Prostate gland (tissue), 2 donors: ENCODE data around the gene MDH2. TPM values are rescaled to one million over a fixed set of nuclear protein-coding genes. Genes with fewer than 3 reads are reported as not detected.

ENCODE experiments used
- DNase-seq: peaks from one replicate; pipeline ENCODE4 v3.0.0-alpha.2; 2019; ENCODE audit warnings: low spot score
- H3K27ac ChIP-seq, 2 donors: fragments of 200-600 bp; sonication (generic); 2 replicates each; pipeline ENCODE4 v1.5.1; 2017 to 2019
- H3K27me3 ChIP-seq: fragments of 200-600 bp; sonication (generic); replicated peaks from 2 replicates; pipeline ENCODE4 v1.5.1; 2019; ENCODE audit not compliant: insufficient read depth
- H3K36me3 ChIP-seq, 2 donors: fragments of 200-600 bp; sonication (generic); 1 replicate in 1 of 2; 2 replicates in 1 of 2; pipeline versions ENCODE4 v1.5.1 to v1.8.1; 2017 to 2019
- H3K4me1 ChIP-seq: fragments of 200-600 bp; sonication (generic); replicated peaks from 2 replicates; pipeline ENCODE4 v1.5.1; 2019
- H3K4me3 ChIP-seq, 2 donors: fragments of 200-600 bp; sonication (generic); 2 replicates each; pipeline ENCODE4 v1.5.1; 2017 to 2019
- H3K9me3 ChIP-seq: fragments of 200-600 bp; sonication (generic); 2 replicates; pipeline ENCODE4 v1.5.1; 2017
- POLR2A ChIP-seq: fragments of 450-650 bp; IDR thresholded peaks from one replicate; pipeline ENCODE4 v1.6.1; 2016; ENCODE audit warnings: antibody characterized with exemption, mild to moderate bottlenecking
- POLR2AphosphoS5 ChIP-seq: sonication (generic); formaldehyde crosslinking; IDR thresholded peaks from one replicate; pipeline ENCODE4 v1.6.1; 2017; ENCODE audit warnings: antibody characterized with exemption
- WGBS: methylation state at CpG from one replicate; pipeline ENCODE4 v1.1.5; 2018; 5-methylcytosine and 5-hydroxymethylcytosine counted together
- intact Hi-C: fragments of 100-400 bp; cut with DNase I; formaldehyde crosslinking; loops from one replicate; pipeline ENCODE4 v1.14.2; 2022
- total RNA-seq, 2 donors: library from RNA; depleted of rRNA; stranded (reverse); fragments of >200 nt; gene quantifications; one replicate each; pipeline ENCODE4 v1.1.0, GENCODE V29; 2016
- TF ChIP-seq, protein P1 (sequence below), 4 experiments: fragments of 200-600 bp in 2 of 4; fragments of 450-650 bp in 2 of 4; sonication (generic) in 2 of 4; IDR thresholded peaks; 1 replicate in 3 of 4; 2 replicates in 1 of 4; pipeline ENCODE4 v1.5.1; 2016 to 2019; ENCODE audit warnings: antibody characterized with exemption in 4 of 4, mild to moderate bottlenecking in 2 of 4, moderate library complexity in 2 of 4

Gene MDH2
- total RNA-seq, 2 donors from 2014 or later: 116 to 117 TPM

DNA sequence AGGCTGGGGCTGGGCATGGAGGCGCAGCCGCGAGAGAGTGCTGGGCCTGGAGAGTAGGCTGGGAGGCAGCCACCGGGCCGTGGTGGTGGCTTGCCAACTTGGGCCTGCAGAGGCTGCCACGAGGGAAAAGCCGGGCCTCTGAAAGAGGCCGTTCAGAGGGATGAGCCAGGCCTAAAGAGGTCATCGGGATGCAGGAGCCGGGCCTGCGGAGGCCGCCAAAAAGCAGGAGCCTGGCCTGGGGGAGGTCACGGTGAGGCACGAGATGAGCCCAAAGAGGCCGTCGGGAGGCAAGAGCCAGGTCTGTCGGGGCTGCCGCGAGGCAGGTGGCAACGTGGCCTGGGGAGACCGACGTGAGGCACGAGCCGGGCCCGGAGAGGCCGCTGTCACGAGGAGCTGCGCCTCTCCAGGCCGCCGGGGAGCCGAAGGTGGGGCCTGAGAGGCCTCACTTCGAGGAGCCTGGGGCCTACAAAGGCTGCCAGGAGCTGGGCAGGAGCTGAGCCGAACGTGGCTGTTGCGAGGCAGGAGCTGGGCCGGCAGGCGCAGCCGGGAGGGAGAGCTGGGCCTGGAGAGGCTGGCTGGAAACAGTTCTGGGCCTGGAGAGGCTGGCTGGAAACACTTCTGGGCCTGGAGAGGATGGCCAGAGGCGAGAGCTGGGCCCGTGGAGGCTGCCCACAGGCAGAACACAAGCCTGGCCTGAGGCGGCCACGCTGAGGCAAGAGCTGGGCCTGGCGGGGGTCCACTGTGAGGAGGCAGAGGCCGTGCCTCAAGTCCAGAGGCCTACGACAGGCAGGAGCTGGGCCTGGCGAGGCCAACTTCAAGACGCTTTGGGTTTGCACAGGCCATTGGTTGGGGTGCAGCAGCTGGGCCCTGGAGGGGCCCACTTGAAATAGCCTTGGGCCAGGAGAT lies 24.6 kb downstream of the MDH2 start:
- Histone ChIP-seq H3K4me1 (peaks cover 8% of the 10 kb centered on the region), H3K9me3 (no peaks in the 10 kb centered on the region), H3K36me3 (no peaks in the 10 kb centered on the region), H3K4me3 (no peak overlapping the region), H3K27ac (no peak overlapping the region), H3K27me3 (no peaks in the 10 kb centered on the region)
- TF ChIP-seq POLR2AphosphoS5: no peak
- TF ChIP-seq, protein P1, sequence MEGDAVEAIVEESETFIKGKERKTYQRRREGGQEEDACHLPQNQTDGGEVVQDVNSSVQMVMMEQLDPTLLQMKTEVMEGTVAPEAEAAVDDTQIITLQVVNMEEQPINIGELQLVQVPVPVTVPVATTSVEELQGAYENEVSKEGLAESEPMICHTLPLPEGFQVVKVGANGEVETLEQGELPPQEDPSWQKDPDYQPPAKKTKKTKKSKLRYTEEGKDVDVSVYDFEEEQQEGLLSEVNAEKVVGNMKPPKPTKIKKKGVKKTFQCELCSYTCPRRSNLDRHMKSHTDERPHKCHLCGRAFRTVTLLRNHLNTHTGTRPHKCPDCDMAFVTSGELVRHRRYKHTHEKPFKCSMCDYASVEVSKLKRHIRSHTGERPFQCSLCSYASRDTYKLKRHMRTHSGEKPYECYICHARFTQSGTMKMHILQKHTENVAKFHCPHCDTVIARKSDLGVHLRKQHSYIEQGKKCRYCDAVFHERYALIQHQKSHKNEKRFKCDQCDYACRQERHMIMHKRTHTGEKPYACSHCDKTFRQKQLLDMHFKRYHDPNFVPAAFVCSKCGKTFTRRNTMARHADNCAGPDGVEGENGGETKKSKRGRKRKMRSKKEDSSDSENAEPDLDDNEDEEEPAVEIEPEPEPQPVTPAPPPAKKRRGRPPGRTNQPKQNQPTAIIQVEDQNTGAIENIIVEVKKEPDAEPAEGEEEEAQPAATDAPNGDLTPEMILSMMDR (IDR thresholded peaks at IDR 0.05): no peak
- no peak for TF ChIP-seq POLR2A
- no peak for DNase-seq
- intact Hi-C loops: no loop called here
- WGBS: 93% methylated on average over 47 of the region's 47 CpGs

DNA sequence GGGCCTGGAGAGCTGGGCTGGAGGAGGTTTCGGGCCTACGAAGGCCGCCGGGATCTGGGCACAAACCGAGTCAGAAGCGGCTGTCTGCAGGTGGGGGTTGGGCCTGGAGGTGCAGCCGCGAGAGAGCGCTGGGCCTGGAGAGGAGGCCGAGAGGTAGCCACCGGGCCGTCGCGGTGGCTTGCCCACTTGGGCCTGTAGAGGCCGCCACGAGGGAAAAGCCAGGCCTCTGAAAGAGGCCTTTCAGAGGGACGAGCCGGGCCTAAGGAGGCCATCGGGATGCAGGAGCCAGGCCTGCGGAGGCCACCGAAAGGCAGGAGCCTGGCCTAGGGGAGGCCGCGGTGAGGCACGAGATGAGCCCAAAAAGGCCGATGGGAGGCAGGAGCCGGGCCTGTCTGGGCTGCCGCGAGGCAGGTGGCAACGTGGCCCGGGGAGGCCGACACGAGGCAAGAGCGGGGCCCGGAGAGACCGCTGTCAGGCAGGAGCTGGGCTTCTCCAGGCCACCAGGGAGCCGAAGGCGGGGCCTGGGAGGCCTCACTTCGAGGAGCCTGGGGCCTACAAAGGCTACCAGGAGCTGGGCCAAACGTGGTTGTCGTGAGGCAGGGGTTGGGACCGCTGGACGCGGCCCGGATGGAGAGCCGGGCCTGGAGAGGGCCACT lies 25.6 kb downstream of the MDH2 start:
- Histone ChIP-seq H3K36me3 (no peaks in the 10 kb centered on the region), H3K9me3 (no peaks in the 10 kb centered on the region), H3K4me3 (no peak overlapping the region), H3K27me3 (no peaks in the 10 kb centered on the region), H3K4me1 (peaks cover 8% of the 10 kb centered on the region), H3K27ac (no peak overlapping the region)
- 95% methylated on average over 45 of the region's 45 CpGs for WGBS
- TF ChIP-seq, protein P1 (IDR thresholded peaks at IDR 0.05): no peak
- no peak for TF ChIP-seq POLR2A
- TF ChIP-seq POLR2AphosphoS5: no peak
- DNase-seq: no peak
- intact Hi-C loops: no loop called here

DNA sequence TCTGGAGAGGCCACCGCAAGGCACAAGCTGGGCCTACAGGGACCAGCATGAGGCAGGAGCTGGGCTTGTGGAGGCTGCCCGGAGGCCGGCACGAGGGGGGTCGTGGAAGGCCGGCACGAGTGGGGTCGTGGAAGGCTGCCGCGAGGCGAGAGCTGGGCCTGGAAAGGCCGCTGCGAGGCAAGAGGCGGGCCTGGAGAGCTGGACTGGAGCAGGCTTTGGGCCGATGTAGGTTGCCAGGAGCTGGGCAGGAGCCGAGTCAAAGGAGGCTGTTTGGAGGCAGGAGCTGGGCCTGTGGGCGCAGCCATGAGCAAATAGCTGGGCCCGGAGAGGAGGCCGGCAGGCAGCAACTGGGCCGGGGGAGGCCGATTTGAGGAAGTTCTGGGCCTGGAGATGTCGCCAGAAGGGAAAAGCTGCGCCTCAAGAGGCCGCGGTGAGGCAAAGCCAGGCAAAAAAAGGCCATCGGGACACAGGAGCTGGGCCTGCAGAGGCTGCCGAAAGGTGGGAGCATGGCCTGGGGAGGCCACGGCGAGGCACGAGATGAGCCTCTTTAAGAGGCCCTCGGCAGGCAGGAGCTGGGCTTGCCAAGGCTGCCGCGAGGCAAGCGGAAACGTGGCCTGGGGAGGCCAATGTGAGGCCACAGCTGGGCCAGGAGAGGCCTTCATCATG lies 26.5 kb downstream of the MDH2 start:
- Histone ChIP-seq H3K36me3 (no peaks in the 10 kb centered on the region), H3K27ac (no peak overlapping the region), H3K4me3 (no peak overlapping the region), H3K4me1 (peaks cover 6% of the 10 kb centered on the region), H3K27me3 (no peaks in the 10 kb centered on the region), H3K9me3 (no peaks in the 10 kb centered on the region)
- intact Hi-C loops: no loop called here
- WGBS: 94% methylated on average over 35 of the region's 35 CpGs
- TF ChIP-seq POLR2A (no peak), POLR2AphosphoS5 (no peak)
- TF ChIP-seq, protein P1 (IDR thresholded peaks at IDR 0.05): no peak
- no peak for DNase-seq

DNA sequence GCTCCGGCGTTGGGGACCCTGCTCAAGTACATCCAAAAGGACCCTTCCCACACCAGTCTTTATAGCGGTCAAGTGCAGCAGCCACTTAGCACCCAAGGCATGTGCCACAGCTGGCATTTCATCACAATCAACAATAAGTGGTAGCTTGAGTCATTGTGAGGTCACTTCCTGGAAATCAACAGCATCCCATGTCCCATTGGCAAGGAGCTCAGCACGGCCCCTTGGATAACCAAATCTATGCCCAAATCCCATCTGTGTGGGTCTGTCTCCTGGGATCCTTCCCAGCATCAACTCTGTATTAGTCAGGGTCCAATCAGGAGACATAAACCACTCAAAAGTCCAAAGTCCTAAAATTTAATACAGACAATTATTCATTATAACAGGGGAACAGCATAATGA lies 27.1 kb downstream of the MDH2 start:
- Histone ChIP-seq H3K9me3 (no peaks in the 10 kb centered on the region), H3K4me3 (no peak overlapping the region), H3K27me3 (no peaks in the 10 kb centered on the region), H3K27ac (no peak overlapping the region), H3K4me1 (peaks cover 1% of the 10 kb centered on the region), H3K36me3 (no peaks in the 10 kb centered on the region)
- intact Hi-C loops: no loop called here
- 97% methylated on average over 4 of the region's 4 CpGs for WGBS
- TF ChIP-seq, protein P1 (IDR thresholded peaks at IDR 0.05): no peak
- no peak for DNase-seq
